Loucy (cell line): Measurements from ENCODE around the gene SLC1A4.

Experiments
- CTCF ChIP-seq: fragments of 200-600 bp; sonication (generic); conservative IDR thresholded peaks from 2 replicates; pipeline ENCODE4 v1.5.1; 2014; ENCODE audit warnings: mild to moderate bottlenecking, antibody characterized with exemption, low read length
- EZH2phosphoT487 ChIP-seq: fragments of 200-600 bp; IDR thresholded peaks from 2 replicates; pipeline ENCODE4 v1.6.1; 2018; ENCODE audit warnings: antibody characterized with exemption, mild to moderate bottlenecking, moderate library complexity, borderline replicate concordance

DNA sequence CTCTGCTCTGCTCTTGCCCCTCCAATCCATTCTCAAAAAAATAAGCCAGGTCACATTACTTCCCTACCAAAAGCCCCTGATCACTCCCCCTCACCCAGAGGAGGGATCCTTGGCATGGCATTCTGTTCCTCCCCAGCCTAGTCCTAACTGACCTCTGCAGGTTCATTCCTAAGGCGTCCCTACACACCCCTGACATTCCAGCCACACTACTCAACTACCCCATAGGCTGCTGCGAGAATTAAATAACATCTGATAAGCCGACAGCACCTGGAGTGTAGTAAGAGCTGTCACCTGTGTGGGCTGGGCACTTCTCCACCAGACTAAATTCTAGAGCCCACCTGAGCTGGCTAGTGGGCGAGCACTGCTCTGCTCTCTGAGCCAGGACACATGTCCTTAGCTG lies 44.7 kb upstream of the SLC1A4 start:
- no peak for TF ChIP-seq CTCF
- TF ChIP-seq EZH2phosphoT487, result no peak
